IMR-90 (cell line): ENCODE measurements around the gene KBTBD7. TPM values are rescaled to one million over a fixed set of nuclear protein-coding genes. Genes with fewer than 3 reads are reported as not detected.

Experiments
- ATAC-seq: fragments of 200-7000 bp; cut with Tn5 transposase; 2 replicates; pipeline ENCODE4 v1.9.1; 2020; ENCODE audit warnings: low read depth, mild to moderate bottlenecking, moderate library complexity
- BruUV-seq: library from RNA; stranded (reverse); fragments of 400-500 nt; replicated peaks from 2 replicates; lab custom pipeline; 2021; lab: Mats Ljungman, UMichigan
- CTCF ChIA-PET: fragments of 300-600 bp; formaldehyde crosslinking; extraction: SDS; loops from one replicate; lab custom pipeline; 2021; ENCODE audit warnings: antibody characterized with exemption; lab: Yijun Ruan, JAX
- POLR2A ChIA-PET: fragments of 300-600 bp; sonication (Branson Sonifier 250); formaldehyde crosslinking; loops from one replicate; lab custom pipeline; 2022; ENCODE audit warnings: antibody characterized with exemption; ENCODE audit not compliant: unreplicated experiment; lab: Charles Lee
- DNase-seq: peaks from one replicate; pipeline ENCODE4 v3.0.0; 2013
- H2AFZ ChIP-seq: replicated peaks from 2 replicates; pipeline ENCODE3; 2013; ENCODE audit warnings: low read length, mild to moderate bottlenecking; ENCODE audit not compliant: poor library complexity
- H2AK5ac ChIP-seq: 2 replicates; pipeline ENCODE4 v1.6.1; 2013; ENCODE audit warnings: low read depth, low read length, inconsistent platforms
- H2AK9ac ChIP-seq: replicated peaks from 2 replicates; pipeline ENCODE3; 2013; ENCODE audit warnings: mild to moderate bottlenecking, low read depth, low read length, moderate library complexity; ENCODE audit not compliant: poor library complexity
- H2BK120ac ChIP-seq: 2 replicates; pipeline ENCODE4 v1.6.1; 2013; ENCODE audit warnings: low read depth, low read length, inconsistent platforms
- H2BK15ac ChIP-seq: 3 replicates; pipeline ENCODE4 v1.6.1; 2013; ENCODE audit warnings: low read depth, low read length, inconsistent platforms
- H2BK20ac ChIP-seq: 2 replicates; pipeline ENCODE4 v1.6.1; 2013; ENCODE audit warnings: low read depth, mild to moderate bottlenecking, inconsistent platforms, low read length, moderate library complexity
- H2BK5ac ChIP-seq: 2 replicates; pipeline ENCODE4 v1.6.1; 2013; ENCODE audit warnings: mild to moderate bottlenecking, low read depth, low read length, inconsistent platforms; ENCODE audit not compliant: poor library complexity, severe bottlenecking
- H3K14ac ChIP-seq: replicated peaks from 2 replicates; pipeline ENCODE4 v1.6.1; 2013; ENCODE audit warnings: low read depth, low read length, inconsistent platforms
- H3K18ac ChIP-seq: 2 replicates; pipeline ENCODE4 v1.6.1; 2013; ENCODE audit warnings: low read depth, low read length, control low read depth
- H3K23ac ChIP-seq: 2 replicates; pipeline ENCODE4 v1.6.1; 2013; ENCODE audit warnings: low read depth, low read length, inconsistent platforms
- H3K27ac ChIP-seq: 2 replicates; pipeline ENCODE4 v1.5.1; 2013; ENCODE audit warnings: mild to moderate bottlenecking, control low read depth, low read length; ENCODE audit not compliant: insufficient read depth
- H3K27me3 ChIP-seq: 2 replicates; pipeline ENCODE4 v1.6.1; 2013; ENCODE audit warnings: low read length; ENCODE audit not compliant: control insufficient read depth, insufficient read depth
- H3K36me3 ChIP-seq: 2 replicates; pipeline ENCODE4 v1.6.1; 2013; ENCODE audit warnings: low read length, mixed read lengths; ENCODE audit not compliant: control insufficient read depth, insufficient read depth
- H3K4ac ChIP-seq: 2 replicates; pipeline ENCODE4 v1.6.1; 2013; ENCODE audit warnings: low read depth, low read length, inconsistent platforms
- H3K4me1 ChIP-seq: 2 replicates; pipeline ENCODE4 v1.6.1; 2013; ENCODE audit warnings: low read length, mixed read lengths; ENCODE audit not compliant: control insufficient read depth, insufficient read depth
- H3K4me2 ChIP-seq: 2 replicates; pipeline ENCODE4 v1.6.1; 2013; ENCODE audit warnings: low read depth, mild to moderate bottlenecking, control low read depth, low read length, moderate library complexity
- H3K4me3 ChIP-seq: 2 replicates; pipeline ENCODE4 v1.5.1; 2013; ENCODE audit warnings: low read depth, mild to moderate bottlenecking, control low read depth, low read length, moderate library complexity; ENCODE audit not compliant: insufficient read depth
- H3K56ac ChIP-seq: 2 replicates; pipeline ENCODE4 v1.6.1; 2013; ENCODE audit warnings: low read length, inconsistent platforms; ENCODE audit not compliant: insufficient read depth; ENCODE audit errors: extremely low read depth
- H3K79me1 ChIP-seq, 2 experiments: 2 replicates each; pipeline ENCODE4 v1.6.1; 2013; ENCODE audit warnings: low read length in 2 of 2, inconsistent platforms in 1 of 2, low read depth in 1 of 2
- H3K9ac ChIP-seq: 2 replicates; pipeline ENCODE4 v1.6.1; 2013; ENCODE audit warnings: low read depth, low read length, control low read depth
- H3K9me1 ChIP-seq: 2 replicates; pipeline ENCODE4 v1.6.1; 2013; ENCODE audit warnings: low read length, inconsistent platforms; ENCODE audit not compliant: insufficient read depth
- H3K9me3 ChIP-seq: 2 replicates; pipeline ENCODE4 v1.6.1; 2013; ENCODE audit warnings: low read length; ENCODE audit not compliant: control insufficient read depth, insufficient read depth
- H4K20me1 ChIP-seq: 2 replicates; pipeline ENCODE4 v1.6.1; 2013; ENCODE audit warnings: low read length, inconsistent platforms; ENCODE audit not compliant: insufficient read depth
- H4K5ac ChIP-seq: 2 replicates; pipeline ENCODE4 v1.6.1; 2013; ENCODE audit warnings: mild to moderate bottlenecking, low read depth, low read length, control low read depth
- H4K8ac ChIP-seq, 2 experiments: 2 replicates each; pipeline ENCODE4 v1.6.1; 2013; ENCODE audit warnings: low read depth in 2 of 2, low read length in 2 of 2, control low read depth in 1 of 2, inconsistent platforms in 1 of 2
- H4K91ac ChIP-seq: 2 replicates; pipeline ENCODE4 v1.6.1; 2013; ENCODE audit warnings: low read depth, low read length, inconsistent platforms; ENCODE audit not compliant: insufficient read depth
- BHLHE40 ChIP-seq: fragments of 150-350 bp; IDR thresholded peaks from 2 replicates; pipeline ENCODE4 v1.6.1; 2016; ENCODE audit warnings: mild to moderate bottlenecking, low read depth, low read length
- CEBPB ChIP-seq: IDR thresholded peaks from 2 replicates; pipeline ENCODE4 v1.6.1; 2012; ENCODE audit warnings: low read depth, low read length, improper control_type of control experiment
- CHD1 ChIP-seq: IDR thresholded peaks from 2 replicates; pipeline ENCODE4 v1.6.1; 2012; ENCODE audit warnings: low read depth, low read length, improper control_type of control experiment
- CTCF ChIP-seq: conservative IDR thresholded peaks from 2 replicates; pipeline ENCODE4 v1.5.1; 2012; ENCODE audit warnings: mild to moderate bottlenecking, low read depth, low read length, improper control_type of control experiment
- ELK1 ChIP-seq: fragments of 150-350 bp; IDR thresholded peaks from 2 replicates; pipeline ENCODE4 v1.6.1; 2016; ENCODE audit warnings: low read depth, mild to moderate bottlenecking, low read length, moderate library complexity, borderline replicate concordance
- FOS ChIP-seq: fragments of 150-350 bp; IDR thresholded peaks from 2 replicates; pipeline ENCODE4 v1.6.1; 2016; ENCODE audit warnings: low read depth, low read length
- MAFK ChIP-seq: IDR thresholded peaks from 2 replicates; pipeline ENCODE4 v1.6.1; 2012; ENCODE audit warnings: low read depth, low read length, improper control_type of control experiment
- MAZ ChIP-seq: IDR thresholded peaks from 2 replicates; pipeline ENCODE4 v1.6.1; 2012; ENCODE audit warnings: low read depth, mild to moderate bottlenecking, low read length, improper control_type of control experiment, moderate library complexity, borderline replicate concordance
- MXI1 ChIP-seq: IDR thresholded peaks from 2 replicates; pipeline ENCODE4 v1.6.1; 2012; ENCODE audit warnings: low read depth, mild to moderate bottlenecking, low read length, moderate library complexity, borderline replicate concordance
- NFE2L2 ChIP-seq: fragments of 150-350 bp; IDR thresholded peaks from 2 replicates; pipeline ENCODE4 v1.6.1; 2016; ENCODE audit warnings: low read depth, mild to moderate bottlenecking, low read length
- POLR2A ChIP-seq: IDR thresholded peaks from 2 replicates; pipeline ENCODE4 v1.6.1; 2012; ENCODE audit warnings: mild to moderate bottlenecking, low read depth, low read length
- RAD21 ChIP-seq: IDR thresholded peaks from 2 replicates; pipeline ENCODE4 v1.6.1; 2012; ENCODE audit warnings: low read length, improper control_type of control experiment
- RCOR1 ChIP-seq: IDR thresholded peaks from 2 replicates; pipeline ENCODE4 v1.6.1; 2012; ENCODE audit warnings: mild to moderate bottlenecking, low read length, improper control_type of control experiment; ENCODE audit not compliant: insufficient replicate concordance
- RFX5 ChIP-seq: IDR thresholded peaks from 2 replicates; pipeline ENCODE4 v1.8.0; 2012; ENCODE audit warnings: low read depth, mild to moderate bottlenecking, low read length, moderate library complexity
- SMC3 ChIP-seq: fragments of 150-350 bp; IDR thresholded peaks from 2 replicates; pipeline ENCODE4 v1.6.1; 2016; ENCODE audit warnings: low read depth, mild to moderate bottlenecking, antibody characterized with exemption, low read length, moderate library complexity
- USF2 ChIP-seq: fragments of 150-350 bp; IDR thresholded peaks from 2 replicates; pipeline ENCODE4 v1.6.1; 2017; ENCODE audit warnings: mild to moderate bottlenecking, antibody characterized with exemption, low read length, low read depth
- WGBS, 2 experiments: methylation state at CpG; one replicate each; pipeline versions ENCODE4 v1.1.5 to v1.1.7; 2013; ENCODE audit warnings: missing lambda C conversion rate in 2 of 2; ENCODE audit not compliant: insufficient read length in 1 of 2; ENCODE audit errors: extremely low coverage in 2 of 2; 5-methylcytosine and 5-hydroxymethylcytosine counted together
- dilution Hi-C: fragments of 300-500 bp; cut with HindIII; formaldehyde crosslinking; loops from one replicate; pipeline ENCODE4 v1.14.3; 2018; ENCODE audit warnings: low sequenced_read_pairs; ENCODE audit not compliant: unreplicated experiment
- in situ Hi-C: fragments of 300-500 bp; cut with MboI; formaldehyde crosslinking; loops from 3 replicates; pipeline ENCODE4 v1.14.3; 2019; ENCODE audit warnings: low sequenced_read_pairs, inconsistent platforms, mixed read lengths
- intact Hi-C: fragments of 100-400 bp; cut with micrococcal nuclease; formaldehyde crosslinking; loops from 2 replicates; pipeline ENCODE4 v1.10.0; 2022
- polyA plus RNA-seq, 3 experiments: library from polyadenylated mRNA; depleted of rRNA; stranded (reverse); fragments of >200 nt; gene quantifications; 2 replicates each; pipeline ENCODE4 v1.2.3, GENCODE V29; 2012; ENCODE audit warnings: low replicate concordance in 1 of 3
- total RNA-seq: library from RNA; depleted of rRNA; stranded (reverse); fragments of >200 nt; gene quantifications from 2 replicates; pipeline ENCODE4 v1.2.3, GENCODE V29; 2012

The KBTBD7 gene
- total and polyA plus RNA-seq, 2 of the 4 experiments (the other 2 are of a cell fraction) = 2.1 to 7.9 TPM

- Histone ChIP-seq H4K5ac (peak overlapping the region; percentile 67; the same call in 1 of the 2 replicates), H2BK20ac (peak overlapping the region; percentile 74; the same call in 1 of the 2 replicates), H3K18ac (peak overlapping the region; percentile 92; the same call in 1 of the 2 replicates), H3K9ac (no peak overlapping the region), H3K4me2 (no peak overlapping the region), H4K8ac (peak overlapping the region; percentile 25 to 67; a peak in 2 of 4 replicates), H2AK9ac (no peak overlapping the region), H3K4me1 (no peaks in the 10 kb centered on the region; the same call in 1 of the 2 replicates), H3K9me3 (no peaks in the 10 kb centered on the region), H3K27me3 (no peaks in the 10 kb centered on the region), H2BK15ac (peak overlapping the region; percentile 57; the same call in 1 of the 3 replicates), H3K9me1 (no peaks in the 10 kb centered on the region), H4K91ac (peak overlapping the region; percentile 13; the same call in 1 of the 2 replicates), H2AK5ac (peak overlapping the region; percentile 70; the same call in 1 of the 2 replicates), H2AFZ (no peak overlapping the region), H3K4me3 (no peak overlapping the region), H3K4ac (no peak overlapping the region), H2BK5ac (peak overlapping the region; percentile 10), H3K23ac (no peak overlapping the region), H3K56ac (no peak overlapping the region), H3K79me1 (no peaks in the 10 kb centered on the region), H2BK120ac (peak overlapping the region; percentile 59), H3K14ac (no peak overlapping the region), H4K20me1 (no peaks in the 10 kb centered on the region), H3K27ac (no peak overlapping the region), H3K36me3 (no peaks in the 10 kb centered on the region)
- intact Hi-C loops (loop anchor here (5.0 kb wide), 1 partner anchor 39 kb away; no protein-coding TSS in a partner anchor), dilution Hi-C loops (no loop called here), in situ Hi-C loops (no loop called here)
- no peak for TF ChIP-seq MXI1
- no peak for TF ChIP-seq FOS
- TF ChIP-seq RCOR1 = no peak
- TF ChIP-seq CEBPB = no peak
- no peak for TF ChIP-seq RAD21
- no peak for TF ChIP-seq MAFK
- no peak for TF ChIP-seq NFE2L2
- TF ChIP-seq BHLHE40 = no peak
- TF ChIP-seq POLR2A = no peak
- TF ChIP-seq SMC3 = no peak
- TF ChIP-seq USF2 = no peak
- TF ChIP-seq MAZ = no peak
- TF ChIP-seq ELK1 = no peak
- TF ChIP-seq CHD1 = no peak
- no peak for TF ChIP-seq RFX5
- no peak for TF ChIP-seq CTCF
- DNase-seq = no peak
- WGBS, 2 experiments = 79% methylated on average over 2 of the region's 3 CpGs; no CpG with 5 or more reads in 1 of the 2 experiments
- ChIA-PET CTCF (no interaction called here), POLR2A (no interaction called here)
- BruUV-seq = no TSS peak
- no peak for ATAC-seq
Observed at GRCh38 chr13:41186481-41186880, 7.9 kb downstream of the KBTBD7 start.
